Endodermal cell (in vitro differentiated cells): ENCODE results near the gene ABCE1. TPM values are rescaled to one million over a fixed set of nuclear protein-coding genes. Genes with fewer than 3 reads are reported as not detected.

Experiments
- DNase-seq: peaks from one replicate; pipeline ENCODE4 v3.0.0-alpha.2; 2017
- H3K27ac ChIP-seq: 2 replicates; pipeline ENCODE4 v1.5.1; 2013; ENCODE audit warnings: mild to moderate bottlenecking, low read depth, low read length, moderate library complexity
- H3K27me3 ChIP-seq: 2 replicates; pipeline ENCODE4 v1.6.1; 2013; ENCODE audit warnings: mild to moderate bottlenecking, low read length, moderate library complexity; ENCODE audit not compliant: insufficient read depth, control insufficient read depth, poor library complexity, severe bottlenecking
- H3K36me3 ChIP-seq: 2 replicates; pipeline ENCODE4 v1.7.0; 2013; ENCODE audit warnings: mild to moderate bottlenecking, low read length, moderate library complexity; ENCODE audit not compliant: control insufficient read depth, insufficient read depth
- H3K4me1 ChIP-seq: one replicate; pipeline ENCODE4 v1.7.0; 2013; ENCODE audit warnings: low read length; ENCODE audit not compliant: control insufficient read depth, insufficient read depth
- H3K4me3 ChIP-seq: 2 replicates; pipeline ENCODE4 v1.5.1; 2013; ENCODE audit warnings: mild to moderate bottlenecking, low read length, moderate library complexity
- H3K9ac ChIP-seq: 2 replicates; pipeline ENCODE4 v1.6.1; 2013; ENCODE audit warnings: mild to moderate bottlenecking, low read length, moderate library complexity; ENCODE audit not compliant: poor library complexity, severe bottlenecking; ENCODE audit errors: extremely low read depth
- H3K9me3 ChIP-seq: 2 replicates; pipeline ENCODE4 v1.6.1; 2013; ENCODE audit warnings: mild to moderate bottlenecking, low read length, moderate library complexity; ENCODE audit not compliant: control insufficient read depth
- H3K27ac Mint-ChIP-seq: 2 replicates; pipeline ENCODE4 v1.8.0; 2020; ENCODE audit warnings: mixed read lengths
- H3K27me3 Mint-ChIP-seq: 2 replicates; pipeline ENCODE4 v1.8.0; 2021; ENCODE audit warnings: mild to moderate bottlenecking, mixed read lengths; ENCODE audit not compliant: insufficient read depth
- H3K36me3 Mint-ChIP-seq: 2 replicates; pipeline ENCODE4 v1.8.0; 2020; ENCODE audit warnings: low read depth, mixed read lengths
- H3K4me1 Mint-ChIP-seq: 2 replicates; pipeline ENCODE4 v1.8.0; 2020; ENCODE audit warnings: mixed read lengths
- H3K4me3 Mint-ChIP-seq: 2 replicates; pipeline ENCODE4 v1.8.0; 2020; ENCODE audit warnings: mild to moderate bottlenecking, moderate library complexity, mixed read lengths
- H3K9me3 Mint-ChIP-seq: 2 replicates; pipeline ENCODE4 v1.8.0; 2020; ENCODE audit warnings: mild to moderate bottlenecking, mixed read lengths
- WGBS, 2 experiments: methylation state at CpG; one replicate each; pipeline versions ENCODE4 v1.1.5 to v1.1.7; 2013; ENCODE audit warnings: missing lambda C conversion rate in 2 of 2, mixed read lengths in 1 of 2; ENCODE audit not compliant: insufficient coverage in 1 of 2, insufficient read length in 1 of 2; 5-methylcytosine and 5-hydroxymethylcytosine counted together
- total RNA-seq, 2 donors: library from RNA; stranded (reverse); fragmentation: NEBNext Ultra II Directional in 1 of 2; extraction: Animal tissue kit (Norgen Biotek cat#: 25700) in 1 of 2; gene quantifications; 2 replicates in 1 of 2; 3 replicates in 1 of 2; pipeline ENCODE4 v1.2.1, GENCODE V29; 2021
- TF ChIP-seq, protein P1 (sequence below): fragments of 200-600 bp; sonication (generic); conservative IDR thresholded peaks from 2 replicates; pipeline ENCODE4 v1.5.0; 2021; ENCODE audit warnings: antibody characterized with exemption, mild to moderate bottlenecking

The ABCE1 gene
- total RNA-seq, 2 donors from 2014 or later: 67.2 to 80.7 TPM

DNA sequence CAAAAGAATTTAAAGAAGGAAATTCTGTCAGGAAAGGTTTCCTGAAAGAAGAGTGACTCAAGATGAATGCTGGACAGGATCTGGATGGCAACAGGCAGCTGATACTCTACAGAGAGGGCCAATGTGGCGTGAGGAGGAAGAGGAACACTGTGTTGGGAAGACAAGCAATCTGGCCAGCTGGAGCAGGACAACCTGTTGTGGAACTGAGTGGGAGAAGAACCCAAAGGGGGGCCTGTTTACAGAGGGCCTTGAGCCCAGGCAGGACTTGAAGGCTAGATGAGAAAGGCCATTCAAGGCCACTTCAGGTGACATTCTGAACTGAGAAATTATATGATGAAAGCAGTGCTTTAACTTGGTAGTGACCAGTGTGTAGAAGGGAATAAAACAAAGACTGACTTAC, 73.8 kb downstream of the ABCE1 start:
- Mint-ChIP-seq H3K27ac (no peak overlapping the region), H3K9me3 (no peaks in the 10 kb centered on the region), H3K4me3 (no peak overlapping the region), H3K36me3 (peaks cover 50% of the 10 kb centered on the region), H3K4me1 (peaks cover 13% of the 10 kb centered on the region), H3K27me3 (no peaks in the 10 kb centered on the region)
- Histone ChIP-seq H3K27me3 (no peaks in the 10 kb centered on the region), H3K9me3 (no peaks in the 10 kb centered on the region), H3K4me3 (no peak overlapping the region), H3K4me1 (no peaks in the 10 kb centered on the region), H3K36me3 (peaks cover 68% of the 10 kb centered on the region), H3K27ac (no peak overlapping the region), H3K9ac (no peak overlapping the region)
- 89 to 100% methylated on average over 1 of the region's 1 CpG for WGBS, 2 experiments
- DNase-seq: no peak
- TF ChIP-seq, protein P1, sequence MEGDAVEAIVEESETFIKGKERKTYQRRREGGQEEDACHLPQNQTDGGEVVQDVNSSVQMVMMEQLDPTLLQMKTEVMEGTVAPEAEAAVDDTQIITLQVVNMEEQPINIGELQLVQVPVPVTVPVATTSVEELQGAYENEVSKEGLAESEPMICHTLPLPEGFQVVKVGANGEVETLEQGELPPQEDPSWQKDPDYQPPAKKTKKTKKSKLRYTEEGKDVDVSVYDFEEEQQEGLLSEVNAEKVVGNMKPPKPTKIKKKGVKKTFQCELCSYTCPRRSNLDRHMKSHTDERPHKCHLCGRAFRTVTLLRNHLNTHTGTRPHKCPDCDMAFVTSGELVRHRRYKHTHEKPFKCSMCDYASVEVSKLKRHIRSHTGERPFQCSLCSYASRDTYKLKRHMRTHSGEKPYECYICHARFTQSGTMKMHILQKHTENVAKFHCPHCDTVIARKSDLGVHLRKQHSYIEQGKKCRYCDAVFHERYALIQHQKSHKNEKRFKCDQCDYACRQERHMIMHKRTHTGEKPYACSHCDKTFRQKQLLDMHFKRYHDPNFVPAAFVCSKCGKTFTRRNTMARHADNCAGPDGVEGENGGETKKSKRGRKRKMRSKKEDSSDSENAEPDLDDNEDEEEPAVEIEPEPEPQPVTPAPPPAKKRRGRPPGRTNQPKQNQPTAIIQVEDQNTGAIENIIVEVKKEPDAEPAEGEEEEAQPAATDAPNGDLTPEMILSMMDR: no peak

DNA sequence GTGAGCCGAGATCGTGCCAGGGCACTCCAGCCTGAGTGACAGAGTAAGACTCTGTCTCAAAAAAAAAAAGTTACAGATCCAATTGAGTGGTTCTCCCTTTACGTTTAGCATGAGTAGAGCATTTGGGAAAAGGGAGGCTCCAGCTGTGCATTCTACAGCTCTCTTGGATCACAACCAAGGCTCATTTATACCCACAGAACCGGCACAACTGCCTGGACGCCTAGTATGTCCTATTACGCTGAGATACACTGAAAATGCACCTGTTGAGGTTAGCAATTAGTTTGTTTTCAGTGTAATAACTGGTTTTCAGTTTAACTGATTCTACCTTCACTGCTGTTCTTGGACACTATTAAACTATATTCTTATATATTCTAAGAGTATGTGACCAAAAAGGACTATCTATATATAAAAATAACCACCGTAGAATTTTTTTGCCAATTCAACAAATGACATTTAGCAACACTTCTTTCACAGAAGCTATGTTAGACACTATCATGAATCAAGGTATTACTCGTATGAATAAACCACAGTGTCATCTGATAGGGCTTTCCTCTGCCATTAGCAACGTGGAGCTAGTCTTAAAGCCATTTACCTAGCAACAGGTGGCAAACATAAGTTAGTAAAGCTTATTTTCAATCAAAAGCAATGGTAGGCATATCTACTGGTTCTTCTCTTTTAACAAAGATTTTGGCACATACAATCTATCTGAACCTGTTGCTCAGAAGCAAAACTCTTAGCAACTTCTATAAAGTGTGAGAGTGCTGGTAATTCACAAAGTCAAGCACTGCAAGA, 78.7 kb downstream of the ABCE1 start:
- Histone ChIP-seq H3K4me3 (peak overlapping the region; percentile 91), H3K27me3 (no peaks in the 10 kb centered on the region), H3K27ac (no peak overlapping the region), H3K4me1 (no peaks in the 10 kb centered on the region), H3K9me3 (no peaks in the 10 kb centered on the region), H3K36me3 (peaks cover 22% of the 10 kb centered on the region), H3K9ac (peak overlapping the region; percentile 56)
- WGBS, 2 experiments: 89 to 91% methylated on average over 9 of the region's 9 CpGs
- peaks cover 22% of the 10 kb centered on the region for H3K36me3 Mint-ChIP-seq
- H3K4me1 Mint-ChIP-seq: peaks cover 30% of the 10 kb centered on the region
- H3K27ac Mint-ChIP-seq: no peak overlapping the region
- peak overlapping the region; percentile 91 for H3K4me3 Mint-ChIP-seq
- TF ChIP-seq, protein P1: no peak
- H3K27me3 Mint-ChIP-seq: no peaks in the 10 kb centered on the region
- DNase-seq: no peak
- no peaks in the 10 kb centered on the region for H3K9me3 Mint-ChIP-seq

DNA sequence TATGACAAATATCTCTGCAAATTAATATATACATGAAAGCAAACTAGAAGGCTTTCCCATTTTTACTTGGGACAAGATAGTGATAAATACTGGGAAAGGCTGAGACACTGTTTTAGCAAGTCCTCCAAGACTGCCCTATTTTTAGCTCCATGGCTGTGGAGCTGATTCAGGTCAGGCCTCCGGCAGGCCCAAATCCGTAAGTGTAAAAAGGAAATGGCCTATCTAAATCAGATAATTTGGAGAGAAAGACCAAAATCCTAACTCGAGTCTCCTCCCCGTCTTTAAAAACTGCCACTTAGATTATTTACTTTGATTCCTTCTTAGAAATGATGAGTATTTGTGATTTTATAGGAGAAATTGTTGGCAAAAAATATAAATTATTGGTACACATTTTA, 79.4 kb downstream of the ABCE1 start:
- peak overlapping the region; percentile 91 for H3K4me3 Mint-ChIP-seq
- TF ChIP-seq, protein P1: no peak
- Histone ChIP-seq H3K27ac (no peak overlapping the region), H3K27me3 (no peaks in the 10 kb centered on the region), H3K4me3 (peak overlapping the region; percentile 91), H3K36me3 (peaks cover 16% of the 10 kb centered on the region), H3K9me3 (no peaks in the 10 kb centered on the region), H3K9ac (peak overlapping the region; percentile 56), H3K4me1 (no peaks in the 10 kb centered on the region)
- no peak for DNase-seq
- peaks cover 31% of the 10 kb centered on the region for H3K4me1 Mint-ChIP-seq
- H3K36me3 Mint-ChIP-seq: peaks cover 19% of the 10 kb centered on the region
- no peaks in the 10 kb centered on the region for H3K27me3 Mint-ChIP-seq
- 29 to 87% methylated on average over 2 to 4 of the region's 4 CpGs for WGBS, 2 experiments
- peak overlapping the region; percentile 85 for H3K27ac Mint-ChIP-seq
- no peaks in the 10 kb centered on the region for H3K9me3 Mint-ChIP-seq
